ENCODE measurements around the gene CMSS1.
A peak's percentile ranks its signal among the peaks of the same experiment; 100 is the strongest.

Gene CMSS1

DNA sequence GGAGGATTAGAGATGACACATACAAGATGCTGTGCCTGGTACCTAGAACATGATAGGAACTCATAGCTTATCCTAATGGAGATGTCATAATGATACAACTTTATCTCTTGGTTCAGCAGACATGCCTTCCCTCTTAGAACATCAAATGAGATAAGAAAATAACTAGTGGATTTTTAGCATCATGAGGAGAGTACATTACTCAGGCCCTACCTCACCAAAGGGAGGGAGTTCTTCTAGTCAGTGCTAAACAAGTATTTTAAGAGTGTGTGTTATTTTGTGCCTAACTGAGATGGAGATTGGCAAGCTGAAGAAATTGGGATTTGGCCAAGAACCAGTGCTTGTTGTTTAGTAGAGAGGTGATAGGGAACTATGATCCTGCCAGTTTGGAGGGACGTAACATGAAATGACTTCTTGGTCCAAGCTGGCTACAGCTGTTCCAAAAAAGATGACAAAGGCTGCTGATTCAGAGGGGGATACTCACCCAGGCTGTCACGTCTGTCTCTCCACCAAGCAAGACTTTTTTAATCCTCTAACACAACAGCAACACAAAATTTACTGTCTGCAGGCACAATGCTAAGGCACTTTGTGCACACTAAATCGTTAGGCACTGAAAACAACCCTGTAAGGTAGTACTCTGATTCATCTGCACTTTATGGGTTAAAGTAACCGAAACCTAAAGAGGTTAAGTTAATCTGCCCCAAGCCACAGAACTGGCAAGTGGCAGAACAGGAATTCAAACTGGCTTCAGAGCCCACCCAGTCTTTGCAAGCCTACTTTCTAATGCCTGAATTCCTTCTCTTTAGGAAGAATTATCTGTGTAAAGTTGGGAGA, 126.5 kb downstream of the CMSS1 start:
- H3K9ac ChIP-seq (ENCODE audit: low read length), result no peak overlapping the region
- H3K27ac ChIP-seq (ENCODE audit: low read length), result no peak overlapping the region
- TF ChIP-seq EZH2 (optimal IDR thresholded peaks at IDR 0.05; ENCODE audit: low read depth, low read length), result no peak
- TF ChIP-seq, protein P1, sequence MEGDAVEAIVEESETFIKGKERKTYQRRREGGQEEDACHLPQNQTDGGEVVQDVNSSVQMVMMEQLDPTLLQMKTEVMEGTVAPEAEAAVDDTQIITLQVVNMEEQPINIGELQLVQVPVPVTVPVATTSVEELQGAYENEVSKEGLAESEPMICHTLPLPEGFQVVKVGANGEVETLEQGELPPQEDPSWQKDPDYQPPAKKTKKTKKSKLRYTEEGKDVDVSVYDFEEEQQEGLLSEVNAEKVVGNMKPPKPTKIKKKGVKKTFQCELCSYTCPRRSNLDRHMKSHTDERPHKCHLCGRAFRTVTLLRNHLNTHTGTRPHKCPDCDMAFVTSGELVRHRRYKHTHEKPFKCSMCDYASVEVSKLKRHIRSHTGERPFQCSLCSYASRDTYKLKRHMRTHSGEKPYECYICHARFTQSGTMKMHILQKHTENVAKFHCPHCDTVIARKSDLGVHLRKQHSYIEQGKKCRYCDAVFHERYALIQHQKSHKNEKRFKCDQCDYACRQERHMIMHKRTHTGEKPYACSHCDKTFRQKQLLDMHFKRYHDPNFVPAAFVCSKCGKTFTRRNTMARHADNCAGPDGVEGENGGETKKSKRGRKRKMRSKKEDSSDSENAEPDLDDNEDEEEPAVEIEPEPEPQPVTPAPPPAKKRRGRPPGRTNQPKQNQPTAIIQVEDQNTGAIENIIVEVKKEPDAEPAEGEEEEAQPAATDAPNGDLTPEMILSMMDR (IDR thresholded peaks at IDR 0.05; ENCODE audit: low read length), result no peak
- no peak for TF ChIP-seq EZH2phosphoT487 (IDR thresholded peaks at IDR 0.05; ENCODE audit: low read length)
- H3F3A ChIP-seq (ENCODE audit: insufficient read depth, low read length), result no peaks in the 10 kb centered on the region
- no peak overlapping the region for H3K4me3 ChIP-seq (ENCODE audit: low read length)
- H3K9me3 ChIP-seq (replicated peaks; ENCODE audit: insufficient read depth, low read length), result no peaks in the 10 kb centered on the region
- no peaks in the 10 kb centered on the region for H3K4me1 ChIP-seq (ENCODE audit: low read length)
- H4K20me1 ChIP-seq (ENCODE audit: insufficient read depth, low read length), result no peaks in the 10 kb centered on the region
- no peak overlapping the region for H3K4me2 ChIP-seq (ENCODE audit: low read depth, low read length)
- no peaks in the 10 kb centered on the region for H3K79me2 ChIP-seq (ENCODE audit: low read length)
- H2AFZ ChIP-seq (ENCODE audit: low read length), result no peak overlapping the region
- H3K36me3 ChIP-seq (replicated peaks; ENCODE audit: insufficient read depth, low read length), result no peaks in the 10 kb centered on the region
- H3K27me3 ChIP-seq (replicated peaks; ENCODE audit: insufficient read depth, low read length), result no peaks in the 10 kb centered on the region
- peak; percentile 23 for DNase-seq
- no peaks in the 10 kb centered on the region for H3K9me2 ChIP-seq (replicated peaks; ENCODE audit: insufficient read depth, low read length)

DNA sequence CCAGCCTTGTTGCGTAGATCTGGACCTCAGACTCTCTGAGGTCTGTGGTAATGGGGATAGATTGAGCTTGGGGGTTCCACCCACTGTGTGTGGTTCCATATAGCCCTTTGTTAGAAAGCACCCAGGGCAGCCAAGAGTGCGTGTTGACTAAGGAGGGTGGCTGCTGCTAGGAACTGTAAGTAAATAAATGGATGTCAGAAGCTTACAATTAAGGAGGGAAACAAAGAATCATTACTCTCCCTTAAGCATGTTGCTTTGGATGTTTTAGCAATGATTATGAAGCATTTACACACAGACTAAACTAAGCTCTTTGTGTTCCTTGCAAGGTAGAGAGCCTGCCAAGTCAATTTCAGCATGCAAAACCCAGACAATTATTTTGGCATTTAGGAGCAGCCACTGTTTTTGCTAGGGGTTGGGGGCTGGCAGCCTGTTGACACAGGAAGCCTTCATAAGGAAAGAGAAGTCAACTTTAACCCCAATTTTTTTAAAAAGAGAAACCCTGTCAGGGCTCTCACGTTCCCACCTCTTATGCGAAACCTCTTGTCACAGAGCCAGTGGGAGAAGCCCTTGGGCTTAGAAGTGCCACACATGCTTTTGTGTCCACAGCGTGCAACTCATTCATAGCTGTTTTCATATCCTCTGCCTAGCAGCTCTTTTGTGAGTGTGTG, 127.8 kb downstream of the CMSS1 start:
- Histone ChIP-seq H3K9ac (ENCODE audit: low read length) (no peak overlapping the region), H3K4me1 (ENCODE audit: low read length) (no peaks in the 10 kb centered on the region), H2AFZ (ENCODE audit: low read length) (no peak overlapping the region), H3K27ac (ENCODE audit: low read length) (no peak overlapping the region), H3K27me3 (replicated peaks; ENCODE audit: insufficient read depth, low read length) (no peaks in the 10 kb centered on the region), H3K4me3 (ENCODE audit: low read length) (no peak overlapping the region), H3F3A (ENCODE audit: insufficient read depth, low read length) (no peaks in the 10 kb centered on the region), H3K4me2 (ENCODE audit: low read depth, low read length) (no peak overlapping the region), H3K9me2 (replicated peaks; ENCODE audit: insufficient read depth, low read length) (no peaks in the 10 kb centered on the region), H3K79me2 (ENCODE audit: low read length) (no peaks in the 10 kb centered on the region), H3K9me3 (replicated peaks; ENCODE audit: insufficient read depth, low read length) (no peaks in the 10 kb centered on the region), H3K36me3 (replicated peaks; ENCODE audit: insufficient read depth, low read length) (no peaks in the 10 kb centered on the region), H4K20me1 (ENCODE audit: insufficient read depth, low read length) (no peaks in the 10 kb centered on the region)
- TF ChIP-seq EZH2phosphoT487 (IDR thresholded peaks at IDR 0.05; ENCODE audit: low read length), result no peak
- TF ChIP-seq EZH2 (optimal IDR thresholded peaks at IDR 0.05; ENCODE audit: low read depth, low read length), result no peak
- TF ChIP-seq, protein P1 (IDR thresholded peaks at IDR 0.05; ENCODE audit: low read length), result no peak
- DNase-seq, result no peak

DNA sequence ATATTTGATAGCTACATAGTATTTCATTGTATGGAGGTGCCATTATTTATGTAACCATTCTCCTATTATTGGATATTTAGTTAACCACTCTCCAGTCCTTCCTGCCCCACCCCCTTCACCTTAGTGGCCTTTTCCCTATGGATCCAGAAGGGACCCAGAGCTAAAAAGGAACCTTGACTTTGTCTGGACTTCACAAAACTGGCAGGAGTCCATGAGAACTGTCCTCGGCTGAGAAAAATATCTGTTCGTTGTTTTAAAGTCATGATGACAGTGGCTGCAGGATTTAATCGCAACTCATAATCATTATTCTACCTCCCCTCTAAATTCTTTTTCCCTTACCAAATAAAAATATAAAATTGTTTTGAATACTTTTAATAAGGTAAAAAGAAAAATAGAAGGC, 129.7 kb downstream of the CMSS1 start:
- no peak overlapping the region for H3K9ac ChIP-seq (ENCODE audit: low read length)
- H3K27me3 ChIP-seq (replicated peaks; ENCODE audit: insufficient read depth, low read length), result no peaks in the 10 kb centered on the region
- H3K4me1 ChIP-seq (ENCODE audit: low read length), result no peaks in the 10 kb centered on the region
- H4K20me1 ChIP-seq (ENCODE audit: insufficient read depth, low read length), result no peaks in the 10 kb centered on the region
- no peak for DNase-seq
- no peak overlapping the region for H3K4me2 ChIP-seq (ENCODE audit: low read depth, low read length)
- H3F3A ChIP-seq (ENCODE audit: insufficient read depth, low read length), result no peaks in the 10 kb centered on the region
- no peaks in the 10 kb centered on the region for H3K79me2 ChIP-seq (ENCODE audit: low read length)
- no peak overlapping the region for H3K4me3 ChIP-seq (ENCODE audit: low read length)
- H3K9me2 ChIP-seq (replicated peaks; ENCODE audit: insufficient read depth, low read length), result no peaks in the 10 kb centered on the region; the same call in 1 of the 2 replicates
- no peaks in the 10 kb centered on the region for H3K9me3 ChIP-seq (replicated peaks; ENCODE audit: insufficient read depth, low read length)
- no peaks in the 10 kb centered on the region for H3K36me3 ChIP-seq (replicated peaks; ENCODE audit: insufficient read depth, low read length)
- H2AFZ ChIP-seq (ENCODE audit: low read length), result no peak overlapping the region
- no peak for TF ChIP-seq EZH2phosphoT487 (IDR thresholded peaks at IDR 0.05; ENCODE audit: low read length)
- TF ChIP-seq, protein P1 (IDR thresholded peaks at IDR 0.05; ENCODE audit: low read length), result no peak
- no peak for TF ChIP-seq EZH2 (optimal IDR thresholded peaks at IDR 0.05; ENCODE audit: low read depth, low read length)
- H3K27ac ChIP-seq (ENCODE audit: low read length), result no peak overlapping the region

Measured in MM.1S (cell line).